Measurements from ENCODE around the gene RAPGEF5.
A peak's percentile ranks its signal among the peaks of the same experiment; 100 is the strongest.

The RAPGEF5 gene

GRCh38 chr7:22378199-22378980, 21.4 kb upstream of the RAPGEF5 start:
- DNase-seq = no peak

- DNase-seq = no peak
These were observed 20.7 kb upstream of the RAPGEF5 start for GRCh38 chr7:22377703-22378102.

GRCh38 chr7:22375359-22376048, 18.6 kb upstream of the RAPGEF5 start:
- DNase-seq = no peak

GRCh38 chr7:22373911-22374310, 17.0 kb upstream of the RAPGEF5 start:
- no peak for DNase-seq

- no peak for DNase-seq
These were observed 16.4 kb upstream of the RAPGEF5 start for GRCh38 chr7:22373388-22373787.

GRCh38 chr7:22372863-22373262, 15.9 kb upstream of the RAPGEF5 start:
- DNase-seq = no peak

- DNase-seq = no peak
These were observed 14.9 kb upstream of the RAPGEF5 start for GRCh38 chr7:22371878-22372277.

GRCh38 chr7:22364900-22365299, 7.9 kb upstream of the RAPGEF5 start:
- DNase-seq = no peak

GRCh38 chr7:22363756-22364422, 6.9 kb upstream of the RAPGEF5 start:
- no peak for DNase-seq

- no peak for DNase-seq
These were observed 4.8 kb upstream of the RAPGEF5 start for GRCh38 chr7:22361795-22362194.

- DNase-seq = no peak
These were observed 4.4 kb upstream of the RAPGEF5 start for GRCh38 chr7:22361320-22361719.

GRCh38 chr7:22358820-22359697, 2.1 kb upstream of the RAPGEF5 start:
- DNase-seq = no peak

GRCh38 chr7:22357311-22358175, 589 bp upstream of the RAPGEF5 start:
- DNase-seq = peak; percentile 6

- no peak for DNase-seq
These were observed 803 bp downstream of the RAPGEF5 start for GRCh38 chr7:22356010-22356691.

- no peak for DNase-seq
These were observed 1.3 kb downstream of the RAPGEF5 start for GRCh38 chr7:22355620-22356009.

- no peak for DNase-seq
These were observed 2.5 kb downstream of the RAPGEF5 start for GRCh38 chr7:22354462-22354861.

- no peak for DNase-seq
These were observed 4.1 kb downstream of the RAPGEF5 start for GRCh38 chr7:22352887-22353286.

- DNase-seq = no peak
These were observed 5.1 kb downstream of the RAPGEF5 start for GRCh38 chr7:22351878-22352277.

- no peak for DNase-seq
These were observed 5.6 kb downstream of the RAPGEF5 start for GRCh38 chr7:22351329-22351692.

- peak; percentile 4 for DNase-seq
These were observed 6.3 kb downstream of the RAPGEF5 start for GRCh38 chr7:22350466-22351328.

All from fibroblast of skin of scalp (primary cell).